IMR-90 (cell line): Measurements from ENCODE around the gene CHCT1. TPM values are rescaled to one million over a fixed set of nuclear protein-coding genes. Genes with fewer than 3 reads are reported as not detected.

Source experiments
- ATAC-seq: fragments of 200-7000 bp; cut with Tn5 transposase; 2 replicates; pipeline ENCODE4 v1.9.1; 2020; ENCODE audit warnings: low read depth, mild to moderate bottlenecking, moderate library complexity
- BruUV-seq: library from RNA; stranded (reverse); fragments of 400-500 nt; replicated peaks from 2 replicates; lab custom pipeline; 2021; lab: Mats Ljungman, UMichigan
- CTCF ChIA-PET: fragments of 300-600 bp; formaldehyde crosslinking; extraction: SDS; loops from one replicate; lab custom pipeline; 2021; ENCODE audit warnings: antibody characterized with exemption; lab: Yijun Ruan, JAX
- POLR2A ChIA-PET: fragments of 300-600 bp; sonication (Branson Sonifier 250); formaldehyde crosslinking; loops from one replicate; lab custom pipeline; 2022; ENCODE audit warnings: antibody characterized with exemption; ENCODE audit not compliant: unreplicated experiment; lab: Charles Lee
- DNase-seq: peaks from one replicate; pipeline ENCODE4 v3.0.0; 2013
- H2AFZ ChIP-seq: replicated peaks from 2 replicates; pipeline ENCODE3; 2013; ENCODE audit warnings: low read length, mild to moderate bottlenecking; ENCODE audit not compliant: poor library complexity
- H2AK5ac ChIP-seq: 2 replicates; pipeline ENCODE4 v1.6.1; 2013; ENCODE audit warnings: low read depth, low read length, inconsistent platforms
- H2AK9ac ChIP-seq: replicated peaks from 2 replicates; pipeline ENCODE3; 2013; ENCODE audit warnings: mild to moderate bottlenecking, low read depth, low read length, moderate library complexity; ENCODE audit not compliant: poor library complexity
- H2BK120ac ChIP-seq: 2 replicates; pipeline ENCODE4 v1.6.1; 2013; ENCODE audit warnings: low read depth, low read length, inconsistent platforms
- H2BK15ac ChIP-seq: 3 replicates; pipeline ENCODE4 v1.6.1; 2013; ENCODE audit warnings: low read depth, low read length, inconsistent platforms
- H2BK20ac ChIP-seq: 2 replicates; pipeline ENCODE4 v1.6.1; 2013; ENCODE audit warnings: low read depth, mild to moderate bottlenecking, inconsistent platforms, low read length, moderate library complexity
- H2BK5ac ChIP-seq: 2 replicates; pipeline ENCODE4 v1.6.1; 2013; ENCODE audit warnings: mild to moderate bottlenecking, low read depth, low read length, inconsistent platforms; ENCODE audit not compliant: poor library complexity, severe bottlenecking
- H3K14ac ChIP-seq: replicated peaks from 2 replicates; pipeline ENCODE4 v1.6.1; 2013; ENCODE audit warnings: low read depth, low read length, inconsistent platforms
- H3K18ac ChIP-seq: 2 replicates; pipeline ENCODE4 v1.6.1; 2013; ENCODE audit warnings: low read depth, low read length, control low read depth
- H3K23ac ChIP-seq: 2 replicates; pipeline ENCODE4 v1.6.1; 2013; ENCODE audit warnings: low read depth, low read length, inconsistent platforms
- H3K27ac ChIP-seq: 2 replicates; pipeline ENCODE4 v1.5.1; 2013; ENCODE audit warnings: mild to moderate bottlenecking, control low read depth, low read length; ENCODE audit not compliant: insufficient read depth
- H3K27me3 ChIP-seq: 2 replicates; pipeline ENCODE4 v1.6.1; 2013; ENCODE audit warnings: low read length; ENCODE audit not compliant: control insufficient read depth, insufficient read depth
- H3K36me3 ChIP-seq: 2 replicates; pipeline ENCODE4 v1.6.1; 2013; ENCODE audit warnings: low read length, mixed read lengths; ENCODE audit not compliant: control insufficient read depth, insufficient read depth
- H3K4ac ChIP-seq: 2 replicates; pipeline ENCODE4 v1.6.1; 2013; ENCODE audit warnings: low read depth, low read length, inconsistent platforms
- H3K4me1 ChIP-seq: 2 replicates; pipeline ENCODE4 v1.6.1; 2013; ENCODE audit warnings: low read length, mixed read lengths; ENCODE audit not compliant: control insufficient read depth, insufficient read depth
- H3K4me2 ChIP-seq: 2 replicates; pipeline ENCODE4 v1.6.1; 2013; ENCODE audit warnings: low read depth, mild to moderate bottlenecking, control low read depth, low read length, moderate library complexity
- H3K4me3 ChIP-seq: 2 replicates; pipeline ENCODE4 v1.5.1; 2013; ENCODE audit warnings: low read depth, mild to moderate bottlenecking, control low read depth, low read length, moderate library complexity; ENCODE audit not compliant: insufficient read depth
- H3K56ac ChIP-seq: 2 replicates; pipeline ENCODE4 v1.6.1; 2013; ENCODE audit warnings: low read length, inconsistent platforms; ENCODE audit not compliant: insufficient read depth; ENCODE audit errors: extremely low read depth
- H3K79me1 ChIP-seq, 2 experiments: 2 replicates each; pipeline ENCODE4 v1.6.1; 2013; ENCODE audit warnings: low read length in 2 of 2, inconsistent platforms in 1 of 2, low read depth in 1 of 2
- H3K9ac ChIP-seq: 2 replicates; pipeline ENCODE4 v1.6.1; 2013; ENCODE audit warnings: low read depth, low read length, control low read depth
- H3K9me1 ChIP-seq: 2 replicates; pipeline ENCODE4 v1.6.1; 2013; ENCODE audit warnings: low read length, inconsistent platforms; ENCODE audit not compliant: insufficient read depth
- H3K9me3 ChIP-seq: 2 replicates; pipeline ENCODE4 v1.6.1; 2013; ENCODE audit warnings: low read length; ENCODE audit not compliant: control insufficient read depth, insufficient read depth
- H4K20me1 ChIP-seq: 2 replicates; pipeline ENCODE4 v1.6.1; 2013; ENCODE audit warnings: low read length, inconsistent platforms; ENCODE audit not compliant: insufficient read depth
- H4K5ac ChIP-seq: 2 replicates; pipeline ENCODE4 v1.6.1; 2013; ENCODE audit warnings: mild to moderate bottlenecking, low read depth, low read length, control low read depth
- H4K8ac ChIP-seq, 2 experiments: 2 replicates each; pipeline ENCODE4 v1.6.1; 2013; ENCODE audit warnings: low read depth in 2 of 2, low read length in 2 of 2, control low read depth in 1 of 2, inconsistent platforms in 1 of 2
- H4K91ac ChIP-seq: 2 replicates; pipeline ENCODE4 v1.6.1; 2013; ENCODE audit warnings: low read depth, low read length, inconsistent platforms; ENCODE audit not compliant: insufficient read depth
- RAD21 ChIP-seq: IDR thresholded peaks from 2 replicates; pipeline ENCODE4 v1.6.1; 2012; ENCODE audit warnings: low read length, improper control_type of control experiment
- WGBS, 2 experiments: methylation state at CpG; one replicate each; pipeline versions ENCODE4 v1.1.5 to v1.1.7; 2013; ENCODE audit warnings: missing lambda C conversion rate in 2 of 2; ENCODE audit not compliant: insufficient read length in 1 of 2; ENCODE audit errors: extremely low coverage in 2 of 2; 5-methylcytosine and 5-hydroxymethylcytosine counted together
- dilution Hi-C: fragments of 300-500 bp; cut with HindIII; formaldehyde crosslinking; loops from one replicate; pipeline ENCODE4 v1.14.3; 2018; ENCODE audit warnings: low sequenced_read_pairs; ENCODE audit not compliant: unreplicated experiment
- in situ Hi-C: fragments of 300-500 bp; cut with MboI; formaldehyde crosslinking; loops from 3 replicates; pipeline ENCODE4 v1.14.3; 2019; ENCODE audit warnings: low sequenced_read_pairs, inconsistent platforms, mixed read lengths
- intact Hi-C: fragments of 100-400 bp; cut with micrococcal nuclease; formaldehyde crosslinking; loops from 2 replicates; pipeline ENCODE4 v1.10.0; 2022
- polyA plus RNA-seq, 3 experiments: library from polyadenylated mRNA; depleted of rRNA; stranded (reverse); fragments of >200 nt; gene quantifications; 2 replicates each; pipeline ENCODE4 v1.2.3, GENCODE V29; 2012; ENCODE audit warnings: low replicate concordance in 1 of 3
- total RNA-seq: library from RNA; depleted of rRNA; stranded (reverse); fragments of >200 nt; gene quantifications from 2 replicates; pipeline ENCODE4 v1.2.3, GENCODE V29; 2012
- TF ChIP-seq, protein P1 (sequence below): fragments of 150-350 bp; IDR thresholded peaks from 2 replicates; pipeline ENCODE4 v1.6.1; 2017; ENCODE audit warnings: mild to moderate bottlenecking, antibody characterized with exemption, low read length, low read depth
- TF ChIP-seq, protein P2 (sequence below): fragments of 150-350 bp; IDR thresholded peaks from 2 replicates; pipeline ENCODE4 v1.6.1; 2016; ENCODE audit warnings: low read depth, mild to moderate bottlenecking, low read length, moderate library complexity, borderline replicate concordance

Gene CHCT1
- total and polyA plus RNA-seq, 2 of the 4 experiments (the other 2 are of a cell fraction): not detected

DNA sequence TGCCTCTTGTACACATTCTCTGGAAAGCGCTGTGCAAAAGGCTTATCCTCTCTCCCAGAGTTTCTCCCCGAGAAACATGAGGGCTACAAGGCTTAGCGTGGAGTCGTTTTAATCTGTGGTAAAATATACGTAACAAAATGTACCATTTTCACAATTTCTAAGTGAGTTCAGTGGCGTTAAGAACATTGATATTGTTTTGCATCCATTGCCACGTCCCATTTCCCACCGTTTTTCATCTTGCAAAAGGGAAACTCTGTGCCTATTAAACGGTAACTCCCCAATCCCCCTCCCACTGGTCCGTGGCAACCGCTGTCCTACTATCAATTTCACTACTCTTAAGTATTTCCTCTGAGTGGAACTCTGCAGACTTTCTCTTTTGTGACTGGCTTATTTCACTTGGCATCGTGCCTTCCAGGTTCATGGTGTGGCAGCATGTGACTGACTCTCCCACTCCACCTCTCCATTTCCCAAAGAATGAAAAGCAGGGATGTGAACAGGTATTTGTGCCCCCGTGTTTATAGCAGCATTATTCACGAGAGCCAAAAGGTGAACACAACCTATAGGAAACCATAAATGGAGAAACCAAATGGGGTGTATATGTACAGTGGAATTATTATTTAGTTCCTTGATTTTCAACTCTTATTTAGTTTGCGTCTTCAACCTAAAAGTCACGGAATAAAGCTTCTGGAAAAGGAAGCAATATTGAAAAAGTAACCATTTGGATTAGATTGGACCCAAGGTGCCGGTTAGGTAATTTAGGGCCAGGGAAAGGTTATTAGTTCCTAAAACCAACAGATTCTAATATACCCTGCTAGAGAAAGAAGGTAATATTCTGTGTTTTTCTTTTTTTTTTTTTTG, 29.2 kb upstream of the CHCT1 start:
- dilution Hi-C loops: no loop called here
- DNase-seq (peak; percentile 60), ATAC-seq (0 out of 2 replicates have a peak, but pooled peaks have one; percentile 0)
- Histone ChIP-seq H4K20me1 (peaks cover 15% of the 10 kb centered on the region; the same call in 1 of the 2 replicates), H4K8ac (peak overlapping the region; percentile 88 to 95), H2BK20ac (peak overlapping the region; percentile 47; the same call in 1 of the 2 replicates), H2BK120ac (peak overlapping the region; percentile 53), H3K27ac (peak overlapping the region; percentile 95), H3K27me3 (no peaks in the 10 kb centered on the region), H3K14ac (peak overlapping the region; percentile 98), H3K4me2 (peak overlapping the region; percentile 93), H4K5ac (peak overlapping the region; percentile 70), H3K56ac (peak overlapping the region; percentile 84), H3K4me3 (peak overlapping the region; percentile 63), H3K23ac (peak overlapping the region; percentile 91), H3K4me1 (peaks cover 2% of the 10 kb centered on the region; the same call in 1 of the 2 replicates), H3K4ac (peak overlapping the region; percentile 90), H4K91ac (peak overlapping the region; percentile 82), H3K18ac (peak overlapping the region; percentile 93), H3K9ac (peak overlapping the region; percentile 96), H2BK15ac (peak overlapping the region; percentile 36; the same call in 2 of the 3 replicates), H3K9me3 (no peaks in the 10 kb centered on the region), H3K79me1 (peaks cover 7 to 26% of the 10 kb centered on the region in 2 experiments; a peak in 3 of 4 replicates), H2AFZ (peak overlapping the region; percentile 79), H3K36me3 (no peaks in the 10 kb centered on the region), H2BK5ac (peak overlapping the region; percentile 92), H2AK9ac (peak overlapping the region; percentile 75), H3K9me1 (no peaks in the 10 kb centered on the region), H2AK5ac (peak overlapping the region; percentile 92)
- ChIA-PET CTCF (no interaction called here), POLR2A (interaction anchor here (0.6 kb wide), 1 partner anchor 38 kb away, joined by 4 read pairs; no protein-coding TSS in a partner anchor)
- 0% methylated on average over 4 of the region's 17 CpGs; no CpG with 5 or more reads in 1 of the 2 experiments for WGBS, 2 experiments
- intact Hi-C loops: loop anchor here (5.0 kb wide), 1 partner anchor 209 kb away; the partner anchor contains the start of gene PPM1D
- BruUV-seq: no TSS peak
- in situ Hi-C loops: no loop called here
- TF ChIP-seq, protein P1, sequence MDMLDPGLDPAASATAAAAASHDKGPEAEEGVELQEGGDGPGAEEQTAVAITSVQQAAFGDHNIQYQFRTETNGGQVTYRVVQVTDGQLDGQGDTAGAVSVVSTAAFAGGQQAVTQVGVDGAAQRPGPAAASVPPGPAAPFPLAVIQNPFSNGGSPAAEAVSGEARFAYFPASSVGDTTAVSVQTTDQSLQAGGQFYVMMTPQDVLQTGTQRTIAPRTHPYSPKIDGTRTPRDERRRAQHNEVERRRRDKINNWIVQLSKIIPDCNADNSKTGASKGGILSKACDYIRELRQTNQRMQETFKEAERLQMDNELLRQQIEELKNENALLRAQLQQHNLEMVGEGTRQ: peak; percentile 67
- TF ChIP-seq RAD21: no peak
- TF ChIP-seq, protein P2, sequence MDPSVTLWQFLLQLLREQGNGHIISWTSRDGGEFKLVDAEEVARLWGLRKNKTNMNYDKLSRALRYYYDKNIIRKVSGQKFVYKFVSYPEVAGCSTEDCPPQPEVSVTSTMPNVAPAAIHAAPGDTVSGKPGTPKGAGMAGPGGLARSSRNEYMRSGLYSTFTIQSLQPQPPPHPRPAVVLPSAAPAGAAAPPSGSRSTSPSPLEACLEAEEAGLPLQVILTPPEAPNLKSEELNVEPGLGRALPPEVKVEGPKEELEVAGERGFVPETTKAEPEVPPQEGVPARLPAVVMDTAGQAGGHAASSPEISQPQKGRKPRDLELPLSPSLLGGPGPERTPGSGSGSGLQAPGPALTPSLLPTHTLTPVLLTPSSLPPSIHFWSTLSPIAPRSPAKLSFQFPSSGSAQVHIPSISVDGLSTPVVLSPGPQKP: no peak
